ENCODE data around the gene CEP72.
"Not testable (repeated sequence)": the region's sequence is repeated elsewhere in the genome, so short reads cannot be mapped to it uniquely, and the experiment has no call there.

Gene CEP72

GRCh38 chr5:570886-571285 lies 41.3 kb upstream of the CEP72 start:
- H3K36me3 ChIP-seq (ENCODE audit: control insufficient read depth, insufficient read depth, low read length) = no peaks in the 10 kb centered on the region
- no peak overlapping the region for H3K9ac ChIP-seq (ENCODE audit: low read length)
- H3K9me3 ChIP-seq (ENCODE audit: control insufficient read depth, insufficient read depth, low read depth, low read length) = peaks cover 3% of the 10 kb centered on the region
- H3K27me3 ChIP-seq (ENCODE audit: control insufficient read depth, insufficient read depth, low read length) = peaks cover 41% of the 10 kb centered on the region
- H3K4me1 ChIP-seq (ENCODE audit: control insufficient read depth, insufficient read depth, low read length) = peaks cover 19% of the 10 kb centered on the region
- H3K4me3 ChIP-seq (ENCODE audit: low read depth, low read length) = no peak overlapping the region
- H3K27ac ChIP-seq (ENCODE audit: low read depth, low read length) = no peak overlapping the region

DNA sequence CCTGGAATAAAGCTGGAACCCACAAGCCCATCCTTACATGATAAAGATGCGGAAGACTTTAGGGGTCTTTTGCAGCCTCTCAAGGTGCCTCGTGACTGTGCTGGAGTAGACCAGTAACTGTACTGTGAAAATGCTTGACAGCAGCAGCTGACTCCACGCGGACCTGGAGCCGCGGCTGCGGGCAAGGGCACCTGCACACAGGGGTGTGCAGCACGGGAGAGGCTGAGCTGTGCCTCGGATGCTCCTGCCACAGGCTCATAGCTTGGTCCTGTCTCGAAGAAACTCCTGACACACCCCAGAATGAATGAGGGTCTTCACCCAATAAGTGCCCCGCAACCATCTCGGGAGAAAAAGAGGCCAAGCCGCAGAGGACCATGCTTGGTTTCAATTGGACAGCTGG lies 40.3 kb upstream of the CEP72 start:
- no peaks in the 10 kb centered on the region for H3K36me3 ChIP-seq (ENCODE audit: control insufficient read depth, insufficient read depth, low read length)
- no peak overlapping the region for H3K27ac ChIP-seq (ENCODE audit: low read depth, low read length)
- H3K4me3 ChIP-seq (ENCODE audit: low read depth, low read length) = no peak overlapping the region
- H3K9ac ChIP-seq (ENCODE audit: low read length) = no peak overlapping the region
- peaks cover 32% of the 10 kb centered on the region for H3K27me3 ChIP-seq (ENCODE audit: control insufficient read depth, insufficient read depth, low read length)
- peaks cover 16% of the 10 kb centered on the region for H3K4me1 ChIP-seq (ENCODE audit: control insufficient read depth, insufficient read depth, low read length)
- peaks cover 11% of the 10 kb centered on the region for H3K9me3 ChIP-seq (ENCODE audit: control insufficient read depth, insufficient read depth, low read depth, low read length)

DNA sequence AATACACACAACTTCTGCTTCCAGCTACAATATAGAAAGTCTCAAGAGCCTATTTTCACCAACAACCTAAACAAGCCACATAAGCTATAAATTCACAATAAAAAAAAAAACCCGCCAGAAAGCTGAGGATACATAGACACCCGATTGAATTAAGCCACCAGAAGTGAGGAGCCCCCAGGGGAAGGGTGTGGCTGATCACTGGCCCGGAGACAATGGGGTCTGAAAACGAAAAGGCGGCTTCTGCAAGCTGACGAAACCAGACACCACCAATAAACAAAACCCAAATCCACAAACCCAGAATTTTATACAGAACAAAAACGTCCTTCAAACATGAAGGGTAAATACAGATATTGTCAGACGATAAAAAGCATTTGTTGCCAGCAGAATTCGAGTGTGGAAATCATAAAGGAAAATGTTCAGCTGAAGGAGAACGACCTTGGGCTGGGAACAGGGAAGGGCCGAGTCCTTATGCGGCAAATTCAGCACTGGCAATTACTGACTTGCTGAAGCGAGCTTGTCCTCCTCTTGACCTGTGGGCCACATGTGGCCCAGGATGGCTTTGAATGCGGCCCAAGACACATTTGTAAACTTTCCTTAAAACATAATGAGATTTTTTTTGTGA lies 39.6 kb upstream of the CEP72 start:
- H3K4me1 ChIP-seq (ENCODE audit: control insufficient read depth, insufficient read depth, low read length) = peaks cover 16% of the 10 kb centered on the region
- peaks cover 18% of the 10 kb centered on the region for H3K9me3 ChIP-seq (ENCODE audit: control insufficient read depth, insufficient read depth, low read depth, low read length)
- H3K27me3 ChIP-seq (ENCODE audit: control insufficient read depth, insufficient read depth, low read length) = peaks cover 24% of the 10 kb centered on the region
- H3K27ac ChIP-seq (ENCODE audit: low read depth, low read length) = no peak overlapping the region
- H3K36me3 ChIP-seq (ENCODE audit: control insufficient read depth, insufficient read depth, low read length) = no peaks in the 10 kb centered on the region
- H3K4me3 ChIP-seq (ENCODE audit: low read depth, low read length) = no peak overlapping the region
- H3K9ac ChIP-seq (ENCODE audit: low read length) = no peak overlapping the region

GRCh38 chr5:573206-573605 lies 38.9 kb upstream of the CEP72 start:
- Histone ChIP-seq H3K36me3 (ENCODE audit: control insufficient read depth, insufficient read depth, low read length) (no peaks in the 10 kb centered on the region), H3K27me3 (ENCODE audit: control insufficient read depth, insufficient read depth, low read length) (peaks cover 19% of the 10 kb centered on the region), H3K4me3 (ENCODE audit: low read depth, low read length) (no peak overlapping the region), H3K9ac (ENCODE audit: low read length) (no peak overlapping the region), H3K9me3 (ENCODE audit: control insufficient read depth, insufficient read depth, low read depth, low read length) (peaks cover 18% of the 10 kb centered on the region), H3K27ac (ENCODE audit: low read depth, low read length) (no peak overlapping the region), H3K4me1 (ENCODE audit: control insufficient read depth, insufficient read depth, low read length) (peaks cover 16% of the 10 kb centered on the region)

DNA sequence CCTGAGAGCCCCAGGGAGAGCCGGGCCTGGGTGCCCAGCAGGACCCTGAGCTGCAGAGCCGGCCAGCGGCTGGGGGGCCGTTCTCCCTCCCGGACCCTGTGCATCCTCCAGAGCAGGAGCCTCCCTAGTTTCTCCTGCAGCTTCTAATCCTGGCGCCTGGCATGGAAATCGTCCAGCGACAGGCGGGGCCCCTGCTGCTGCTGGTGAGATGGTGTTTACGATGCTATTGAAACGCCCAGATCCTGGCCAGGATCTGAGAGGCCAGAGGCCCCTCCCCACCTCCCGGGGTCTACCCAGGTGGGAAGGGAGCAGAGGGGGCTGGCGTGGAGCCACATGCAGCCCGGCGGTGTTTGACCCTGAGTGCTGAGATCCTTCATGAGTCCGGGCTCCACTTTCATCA lies 38.2 kb upstream of the CEP72 start:
- no peak overlapping the region for H3K4me3 ChIP-seq (ENCODE audit: low read depth, low read length)
- peaks cover 18% of the 10 kb centered on the region for H3K9me3 ChIP-seq (ENCODE audit: control insufficient read depth, insufficient read depth, low read depth, low read length)
- H3K9ac ChIP-seq (ENCODE audit: low read length) = no peak overlapping the region
- peaks cover 18% of the 10 kb centered on the region for H3K27me3 ChIP-seq (ENCODE audit: control insufficient read depth, insufficient read depth, low read length)
- H3K27ac ChIP-seq (ENCODE audit: low read depth, low read length) = no peak overlapping the region
- H3K4me1 ChIP-seq (ENCODE audit: control insufficient read depth, insufficient read depth, low read length) = peaks cover 16% of the 10 kb centered on the region
- H3K36me3 ChIP-seq (ENCODE audit: control insufficient read depth, insufficient read depth, low read length) = no peaks in the 10 kb centered on the region

DNA sequence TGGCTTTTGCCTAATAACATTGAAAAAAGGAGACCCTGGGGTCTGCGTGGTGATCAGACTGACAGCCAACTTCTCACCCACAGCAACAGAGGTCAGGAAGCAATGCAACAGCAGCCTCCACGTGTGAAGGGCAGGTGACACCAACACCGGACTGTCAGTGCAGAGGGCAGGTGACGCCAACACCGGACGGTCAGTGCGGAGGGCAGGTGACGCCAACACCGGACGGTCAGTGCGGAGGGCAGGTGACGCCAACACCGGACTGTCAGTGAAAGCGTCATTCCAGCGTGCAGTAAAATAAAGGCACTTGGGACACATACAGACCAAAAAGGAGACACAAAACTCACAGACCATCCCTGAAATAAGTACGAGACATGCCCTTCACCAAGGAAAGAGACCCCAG lies 37.2 kb upstream of the CEP72 start:
- Histone ChIP-seq H3K36me3 (ENCODE audit: control insufficient read depth, insufficient read depth, low read length) (no peaks in the 10 kb centered on the region), H3K9me3 (ENCODE audit: control insufficient read depth, insufficient read depth, low read depth, low read length) (peaks cover 18% of the 10 kb centered on the region), H3K27me3 (ENCODE audit: control insufficient read depth, insufficient read depth, low read length) (peaks cover 22% of the 10 kb centered on the region), H3K4me3 (ENCODE audit: low read depth, low read length) (no peak overlapping the region), H3K9ac (ENCODE audit: low read length) (no peak overlapping the region), H3K4me1 (ENCODE audit: control insufficient read depth, insufficient read depth, low read length) (peaks cover 24% of the 10 kb centered on the region), H3K27ac (ENCODE audit: low read depth, low read length) (no peak overlapping the region)

- Histone ChIP-seq H3K9me3 (ENCODE audit: control insufficient read depth, insufficient read depth, low read depth, low read length) (peaks cover 18% of the 10 kb centered on the region), H3K27ac (ENCODE audit: low read depth, low read length) (no peak overlapping the region), H3K4me1 (ENCODE audit: control insufficient read depth, insufficient read depth, low read length) (peaks cover 31% of the 10 kb centered on the region), H3K4me3 (ENCODE audit: low read depth, low read length) (no peak overlapping the region), H3K36me3 (ENCODE audit: control insufficient read depth, insufficient read depth, low read length) (no peaks in the 10 kb centered on the region), H3K27me3 (ENCODE audit: control insufficient read depth, insufficient read depth, low read length) (peaks cover 30% of the 10 kb centered on the region), H3K9ac (ENCODE audit: low read length) (no peak overlapping the region)
Measured at GRCh38 chr5:575636-576035, 36.5 kb upstream of the CEP72 start.

DNA sequence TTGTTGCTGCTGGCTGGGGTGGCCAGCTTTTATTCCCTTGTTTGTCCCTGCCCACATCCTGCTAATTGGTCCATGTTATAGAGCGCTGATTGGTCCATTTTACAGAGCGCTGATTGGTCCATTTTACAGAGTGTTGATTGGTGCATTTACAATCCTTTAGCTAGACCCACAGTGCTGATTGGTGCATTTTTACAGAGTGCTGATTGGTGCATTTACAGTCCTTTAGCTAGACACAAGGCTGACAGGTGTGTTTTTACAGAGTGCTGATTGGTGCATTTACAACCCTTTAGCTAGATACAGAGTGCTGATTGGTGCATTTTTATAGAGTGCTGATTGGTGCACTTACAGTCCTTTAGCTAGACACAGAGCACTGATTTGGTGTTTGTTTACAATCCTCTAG lies 34.9 kb upstream of the CEP72 start:
- H3K36me3 ChIP-seq (ENCODE audit: control insufficient read depth, insufficient read depth, low read length); H3K27ac ChIP-seq (ENCODE audit: low read depth, low read length): not testable (repeated sequence)
- peaks cover 38% of the 10 kb centered on the region for H3K27me3 ChIP-seq (ENCODE audit: control insufficient read depth, insufficient read depth, low read length)

DNA sequence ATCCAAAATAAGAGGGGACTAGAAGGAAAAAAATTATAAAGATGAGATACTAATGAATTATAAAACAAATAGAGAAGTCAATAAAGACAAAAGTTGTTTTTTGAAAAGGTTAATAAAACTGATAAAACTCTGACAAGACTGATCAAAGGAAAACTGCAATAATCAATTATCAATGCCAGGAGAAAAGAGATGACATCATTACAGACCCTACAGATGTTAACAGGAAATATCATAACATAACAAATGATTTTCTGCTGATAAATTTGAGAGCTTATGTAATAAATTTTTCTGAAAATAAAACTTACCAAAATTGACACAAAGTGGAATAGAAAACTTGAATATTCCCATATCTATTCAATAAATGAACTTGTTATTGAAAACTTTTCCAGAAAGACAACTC lies 34.3 kb upstream of the CEP72 start:
- Histone ChIP-seq H3K27me3 (ENCODE audit: control insufficient read depth, insufficient read depth, low read length) (peaks cover 44% of the 10 kb centered on the region), H3K4me1 (ENCODE audit: control insufficient read depth, insufficient read depth, low read length) (peaks cover 22% of the 10 kb centered on the region), H3K4me3 (ENCODE audit: low read depth, low read length) (no peak overlapping the region), H3K36me3 (ENCODE audit: control insufficient read depth, insufficient read depth, low read length) (no peaks in the 10 kb centered on the region), H3K27ac (ENCODE audit: low read depth, low read length) (no peak overlapping the region), H3K9ac (ENCODE audit: low read length) (no peak overlapping the region), H3K9me3 (ENCODE audit: control insufficient read depth, insufficient read depth, low read depth, low read length) (peaks cover 18% of the 10 kb centered on the region)

More for the DNA sequence above, 34.9 kb upstream of the CEP72 start:
- not testable (repeated sequence) for H3K9ac ChIP-seq (ENCODE audit: low read length); H3K4me3 ChIP-seq (ENCODE audit: low read depth, low read length)
- Histone ChIP-seq H3K4me1 (ENCODE audit: control insufficient read depth, insufficient read depth, low read length) (peaks cover 25% of the 10 kb centered on the region), H3K9me3 (ENCODE audit: control insufficient read depth, insufficient read depth, low read depth, low read length) (peaks cover 18% of the 10 kb centered on the region)

DNA sequence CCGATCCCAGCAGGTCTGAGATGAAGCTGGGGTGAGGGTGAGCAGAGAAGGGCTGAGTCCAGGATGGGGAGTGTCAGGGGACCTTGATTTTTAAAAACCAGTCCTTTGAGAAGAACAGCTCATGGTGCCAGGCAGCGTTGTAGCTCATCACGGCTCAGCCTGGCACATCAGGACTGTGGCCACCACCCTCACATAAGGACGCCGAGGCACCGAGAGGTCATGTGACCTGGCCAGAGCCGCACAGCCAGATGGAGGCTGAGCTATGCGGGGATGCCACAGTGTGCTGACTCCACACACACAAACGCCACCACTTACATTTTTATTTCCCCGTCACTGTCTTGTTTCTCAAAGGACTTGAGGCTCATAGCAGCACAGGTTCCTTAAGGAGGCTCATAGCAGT lies 32.9 kb upstream of the CEP72 start:
- H3K9me3 ChIP-seq (ENCODE audit: control insufficient read depth, insufficient read depth, low read depth, low read length) = peaks cover 18% of the 10 kb centered on the region
- no peaks in the 10 kb centered on the region for H3K36me3 ChIP-seq (ENCODE audit: control insufficient read depth, insufficient read depth, low read length)
- H3K27ac ChIP-seq (ENCODE audit: low read depth, low read length) = no peak overlapping the region
- no peak overlapping the region for H3K4me3 ChIP-seq (ENCODE audit: low read depth, low read length)
- peaks cover 15% of the 10 kb centered on the region for H3K4me1 ChIP-seq (ENCODE audit: control insufficient read depth, insufficient read depth, low read length)
- no peak overlapping the region for H3K9ac ChIP-seq (ENCODE audit: low read length)
- H3K27me3 ChIP-seq (ENCODE audit: control insufficient read depth, insufficient read depth, low read length) = peaks cover 53% of the 10 kb centered on the region

DNA sequence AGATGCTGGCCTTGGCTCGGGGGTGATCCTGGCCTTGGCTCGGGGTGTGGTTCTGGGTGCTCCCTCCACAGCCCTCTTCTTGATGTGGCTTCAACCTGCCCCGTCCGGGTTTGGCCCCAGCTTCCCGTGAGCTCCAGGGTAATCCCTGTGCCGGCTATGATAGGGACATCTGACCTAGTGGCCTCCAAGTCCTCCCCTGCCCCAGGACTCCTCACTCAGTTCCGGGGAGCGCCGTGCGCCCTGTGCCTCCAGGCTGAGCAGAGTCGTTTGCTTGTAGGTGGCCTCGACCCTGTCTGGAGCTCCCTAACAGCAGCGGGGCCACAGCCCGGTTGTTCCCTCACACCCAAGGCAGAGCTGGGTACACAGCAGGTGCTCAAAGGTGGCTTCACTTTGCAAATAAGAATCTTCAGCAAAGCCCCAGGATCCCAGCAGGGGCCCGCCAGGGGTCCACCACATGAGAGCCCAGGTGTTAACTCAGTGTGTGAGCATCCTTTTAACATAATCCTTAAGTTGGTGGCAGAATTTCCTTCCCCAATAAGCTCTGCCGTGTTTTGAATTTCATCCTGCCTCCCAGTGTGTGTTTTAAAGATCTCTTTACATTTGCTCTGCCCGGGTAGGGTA lies 32.3 kb upstream of the CEP72 start:
- Histone ChIP-seq H3K4me1 (ENCODE audit: control insufficient read depth, insufficient read depth, low read length) (peaks cover 15% of the 10 kb centered on the region), H3K9me3 (ENCODE audit: control insufficient read depth, insufficient read depth, low read depth, low read length) (peaks cover 18% of the 10 kb centered on the region), H3K9ac (ENCODE audit: low read length) (no peak overlapping the region), H3K36me3 (ENCODE audit: control insufficient read depth, insufficient read depth, low read length) (no peaks in the 10 kb centered on the region), H3K27me3 (ENCODE audit: control insufficient read depth, insufficient read depth, low read length) (peaks cover 52% of the 10 kb centered on the region), H3K4me3 (ENCODE audit: low read depth, low read length) (no peak overlapping the region), H3K27ac (ENCODE audit: low read depth, low read length) (no peak overlapping the region)

All from HUES6 (cell line).